OCI-LY7 (cell line): Measurements from ENCODE around the gene XAF1. TPM values are rescaled to one million over a fixed set of nuclear protein-coding genes. Genes with fewer than 3 reads are reported as not detected.

Source experiments
- BruUV-seq: library from RNA; stranded (reverse); fragments of 400-500 nt; replicated peaks from 2 replicates; lab custom pipeline; 2021; lab: Mats Ljungman, UMichigan
- CTCF ChIA-PET: fragments of 300-600 bp; sonication (Branson Sonifier 250); formaldehyde crosslinking; loops from one replicate; lab custom pipeline; 2022; ENCODE audit warnings: antibody characterized with exemption; ENCODE audit not compliant: unreplicated experiment; lab: Charles Lee
- POLR2A ChIA-PET: fragments of 300-600 bp; sonication (Branson Sonifier 250); formaldehyde crosslinking; loops from one replicate; lab custom pipeline; 2022; ENCODE audit warnings: antibody characterized with exemption; lab: Charles Lee
- DNase-seq: peaks from one replicate; pipeline ENCODE4 v3.0.0-alpha.2; 2015; ENCODE audit warnings: low spot score
- H2AFZ ChIP-seq: fragments of 200-600 bp; sonication (generic), shearing (Covaris generic); 2 replicates; pipeline ENCODE4 v1.6.1; 2014; ENCODE audit warnings: mild to moderate bottlenecking, antibody characterized with exemption, low read length, moderate library complexity
- H3K27ac ChIP-seq: fragments of 200-600 bp; sonication (generic); 2 replicates; pipeline ENCODE4 v1.5.1; 2014; ENCODE audit warnings: mixed run types, low read depth, mild to moderate bottlenecking, moderate library complexity, low read length, inconsistent platforms; ENCODE audit not compliant: poor library complexity, severe bottlenecking
- H3K36me3 ChIP-seq: fragments of 200-600 bp; sonication (generic); 2 replicates; pipeline ENCODE4 v1.6.1; 2014; ENCODE audit warnings: mild to moderate bottlenecking, antibody characterized with exemption, low read length, moderate library complexity, mixed read lengths; ENCODE audit not compliant: insufficient read depth
- H3K4me1 ChIP-seq: fragments of 200-600 bp; sonication (generic); 2 replicates; pipeline ENCODE4 v1.5.1; 2014; ENCODE audit warnings: mild to moderate bottlenecking, low read length; ENCODE audit not compliant: insufficient read depth, poor library complexity, severe bottlenecking
- H3K4me2 ChIP-seq: fragments of 200-600 bp; sonication (generic); 2 replicates; pipeline ENCODE4 v1.6.1; 2014; ENCODE audit warnings: mild to moderate bottlenecking, low read length
- H3K4me3 ChIP-seq: fragments of 200-600 bp; sonication (generic); 2 replicates; pipeline ENCODE4 v1.5.1; 2014; ENCODE audit warnings: mild to moderate bottlenecking, low read depth, low read length; ENCODE audit not compliant: poor library complexity, severe bottlenecking
- H3K79me2 ChIP-seq: fragments of 200-600 bp; sonication (generic); 2 replicates; pipeline ENCODE4 v1.6.1; 2016; ENCODE audit warnings: low read depth, mild to moderate bottlenecking, low read length, moderate library complexity, mixed read lengths; ENCODE audit not compliant: insufficient read depth
- H3K9me2 ChIP-seq: fragments of 200-600 bp; sonication (generic); 2 replicates; pipeline ENCODE4 v1.6.1; 2016; ENCODE audit warnings: mild to moderate bottlenecking, low read length, mixed read lengths; ENCODE audit not compliant: insufficient read depth
- H3K9me3 ChIP-seq: fragments of 200-600 bp; sonication (generic); 2 replicates; pipeline ENCODE4 v1.6.1; 2014; ENCODE audit warnings: mild to moderate bottlenecking, mixed run types, low read length, mixed read lengths
- H4K20me1 ChIP-seq: fragments of 200-600 bp; sonication (generic); 2 replicates; pipeline ENCODE4 v1.6.1; 2014; ENCODE audit warnings: mild to moderate bottlenecking, antibody characterized with exemption, low read length, moderate library complexity, mixed read lengths; ENCODE audit not compliant: insufficient read depth
- CTCF ChIP-seq: fragments of 200-600 bp; sonication (generic); conservative IDR thresholded peaks from 2 replicates; pipeline ENCODE4 v1.5.1; 2014; ENCODE audit warnings: mild to moderate bottlenecking, antibody characterized with exemption, low read length, moderate library complexity, mixed read lengths
- EZH2phosphoT487 ChIP-seq: fragments of 200-600 bp; sonication (generic); IDR thresholded peaks from 2 replicates; pipeline ENCODE4 v1.6.1; 2018; ENCODE audit warnings: low read depth, borderline replicate concordance, mild to moderate bottlenecking, mixed run types, antibody characterized with exemption, low read length, moderate library complexity, mixed read lengths
- intact Hi-C: fragments of 100-400 bp; cut with micrococcal nuclease; formaldehyde crosslinking; loops from one replicate; pipeline ENCODE4 v1.10.0; 2022; ENCODE audit not compliant: unreplicated experiment
- total RNA-seq, 2 experiments: library from RNA; depleted of rRNA in 1 of 2; stranded (reverse); fragments of >200 nt in 1 of 2; shearing (Covaris generic) in 1 of 2; gene quantifications; 2 replicates each; pipeline ENCODE4 v1.2.3, GENCODE V29; 2014 to 2022

Gene XAF1
- total RNA-seq, 2 experiments from 2014 or later, result 0.38 to 0.46 TPM

- no peaks in the 10 kb centered on the region for H3K36me3 ChIP-seq
- no peak overlapping the region for H3K4me3 ChIP-seq
- H3K4me1 ChIP-seq, result no peaks in the 10 kb centered on the region
- intact Hi-C loops, result no loop called here
- no peak overlapping the region for H3K4me2 ChIP-seq
- H4K20me1 ChIP-seq, result no peaks in the 10 kb centered on the region
- no peak overlapping the region for H3K27ac ChIP-seq
- no peak for DNase-seq
- no peaks in the 10 kb centered on the region for H3K9me3 ChIP-seq
- H2AFZ ChIP-seq, result no peak overlapping the region
- POLR2A ChIA-PET, result no interaction called here
- no TSS peak for BruUV-seq
- TF ChIP-seq CTCF (no peak), EZH2phosphoT487 (no peak)
- CTCF ChIA-PET, result no interaction called here
- H3K79me2 ChIP-seq, result no peaks in the 10 kb centered on the region
- H3K9me2 ChIP-seq, result no peaks in the 10 kb centered on the region
These were observed 44.7 kb downstream of the XAF1 start for GRCh38 chr17:6800422-6801027.

- intact Hi-C loops, result no loop called here
- Histone ChIP-seq H3K4me2 (no peak overlapping the region), H3K36me3 (no peaks in the 10 kb centered on the region), H3K4me3 (no peak overlapping the region), H3K9me2 (no peaks in the 10 kb centered on the region), H4K20me1 (no peaks in the 10 kb centered on the region), H2AFZ (no peak overlapping the region), H3K4me1 (no peaks in the 10 kb centered on the region), H3K27ac (no peak overlapping the region), H3K79me2 (no peaks in the 10 kb centered on the region), H3K9me3 (no peaks in the 10 kb centered on the region)
- no peak for DNase-seq
- TF ChIP-seq EZH2phosphoT487 (no peak), CTCF (no peak)
- CTCF ChIA-PET, result no interaction called here
- POLR2A ChIA-PET, result interaction anchor here (0.6 kb wide), 1 partner anchor 21 kb away, joined by 3 read pairs; no protein-coding TSS in a partner anchor
- BruUV-seq, result no TSS peak
These were observed 55.7 kb downstream of the XAF1 start for GRCh38 chr17:6811510-6811909.

- intact Hi-C loops, result no loop called here
These were observed 56.4 kb downstream of the XAF1 start for GRCh38 chr17:6812295-6812694.

More at GRCh38 chr17:6812295-6812694, 56.4 kb downstream of the XAF1 start:
- no TSS peak for BruUV-seq
- H3K4me2 ChIP-seq, result no peak overlapping the region
- CTCF ChIA-PET, result no interaction called here
- H2AFZ ChIP-seq, result no peak overlapping the region
- H3K4me3 ChIP-seq, result no peak overlapping the region
- no peaks in the 10 kb centered on the region for H3K9me2 ChIP-seq
- POLR2A ChIA-PET, result interaction anchor here (0.6 kb wide), 2 partner anchors 22 to 110 kb away, joined by 3 read pairs; no protein-coding TSS in a partner anchor
- H3K4me1 ChIP-seq, result no peaks in the 10 kb centered on the region
- TF ChIP-seq CTCF, result no peak
- no peak for TF ChIP-seq EZH2phosphoT487
- no peak overlapping the region for H3K27ac ChIP-seq
- H3K79me2 ChIP-seq, result no peaks in the 10 kb centered on the region
- H3K9me3 ChIP-seq, result no peaks in the 10 kb centered on the region
- H3K36me3 ChIP-seq, result no peaks in the 10 kb centered on the region
- H4K20me1 ChIP-seq, result no peaks in the 10 kb centered on the region
- DNase-seq, result no peak
